Spleen (tissue), 7 donors: ENCODE data around the gene POFUT1.

Source experiments
- POLR2A ChIP-seq, 3 donors: fragments of 450-650 bp; IDR thresholded peaks; one replicate each; pipeline ENCODE4 v1.5.1; 2017; ENCODE audit warnings: antibody characterized with exemption in 3 of 3, mild to moderate bottlenecking in 1 of 3
- TF ChIP-seq, protein P1 (sequence below), 11 experiments: fragments of 200-600 bp in 7 of 11; fragments of 450-650 bp in 4 of 11; sonication (generic) in 4 of 11; IDR thresholded peaks in 8 of 11; conservative IDR thresholded peaks in 3 of 11; 1 replicate in 7 of 11; 2 replicates in 4 of 11; pipeline versions ENCODE4 v1.4.0 to v1.8.0; 2016 to 2021; ENCODE audit warnings: antibody characterized with exemption in 11 of 11, inconsistent platforms in 4 of 11, mild to moderate bottlenecking in 1 of 11
- donor health status: DM: no; HTN: no; CAD: no; lungs with moderate emphysema.
- donor health status: DM: no; HTN: no; CAD: no.
- donor health status: DM: no; HTN: no; CAD: no.

DNA sequence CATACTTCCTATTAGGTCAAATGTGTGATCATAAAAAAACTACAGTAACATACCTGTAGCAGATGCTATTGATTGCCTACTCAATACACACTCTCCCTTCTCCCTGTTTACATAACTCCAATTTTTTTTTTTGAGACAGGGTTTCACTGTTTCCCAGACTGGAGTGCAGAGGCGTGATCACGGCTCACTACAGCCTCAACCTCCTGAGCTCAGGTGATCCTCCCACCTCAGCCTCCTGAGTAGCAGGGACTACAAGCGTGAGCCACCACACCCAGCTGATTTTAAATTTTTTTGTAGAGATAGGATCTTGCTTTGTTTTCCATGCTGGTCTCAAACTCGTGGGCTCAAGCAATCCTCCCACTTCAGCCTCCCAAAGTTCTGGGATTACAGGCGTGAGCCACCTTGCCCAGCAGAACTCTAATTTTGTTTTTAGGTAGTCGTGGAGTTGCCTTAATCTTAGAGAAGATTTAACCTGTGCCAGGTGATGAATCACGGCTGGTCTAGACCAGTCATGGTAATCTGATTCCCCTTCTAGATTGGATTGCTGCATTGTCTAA is 55.8 kb downstream of the POFUT1 start:
- TF ChIP-seq, protein P1, sequence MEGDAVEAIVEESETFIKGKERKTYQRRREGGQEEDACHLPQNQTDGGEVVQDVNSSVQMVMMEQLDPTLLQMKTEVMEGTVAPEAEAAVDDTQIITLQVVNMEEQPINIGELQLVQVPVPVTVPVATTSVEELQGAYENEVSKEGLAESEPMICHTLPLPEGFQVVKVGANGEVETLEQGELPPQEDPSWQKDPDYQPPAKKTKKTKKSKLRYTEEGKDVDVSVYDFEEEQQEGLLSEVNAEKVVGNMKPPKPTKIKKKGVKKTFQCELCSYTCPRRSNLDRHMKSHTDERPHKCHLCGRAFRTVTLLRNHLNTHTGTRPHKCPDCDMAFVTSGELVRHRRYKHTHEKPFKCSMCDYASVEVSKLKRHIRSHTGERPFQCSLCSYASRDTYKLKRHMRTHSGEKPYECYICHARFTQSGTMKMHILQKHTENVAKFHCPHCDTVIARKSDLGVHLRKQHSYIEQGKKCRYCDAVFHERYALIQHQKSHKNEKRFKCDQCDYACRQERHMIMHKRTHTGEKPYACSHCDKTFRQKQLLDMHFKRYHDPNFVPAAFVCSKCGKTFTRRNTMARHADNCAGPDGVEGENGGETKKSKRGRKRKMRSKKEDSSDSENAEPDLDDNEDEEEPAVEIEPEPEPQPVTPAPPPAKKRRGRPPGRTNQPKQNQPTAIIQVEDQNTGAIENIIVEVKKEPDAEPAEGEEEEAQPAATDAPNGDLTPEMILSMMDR (IDR thresholded peaks at IDR 0.05 in 8 of 11, conservative IDR thresholded peaks at IDR 0.05 in 3 of 11), result no peak
- TF ChIP-seq POLR2A (IDR thresholded peaks at IDR 0.05), result no peak
